H9 (cell line): ENCODE data around the gene TERC. TPM values are rescaled to one million over a fixed set of nuclear protein-coding genes. Genes with fewer than 3 reads are reported as not detected.

Experiments
- DNase-seq: peaks from one replicate; pipeline ENCODE4 v3.0.0-alpha.2; 2017
- H2AFZ ChIP-seq: one replicate; pipeline ENCODE4 v1.6.1; 2013; ENCODE audit warnings: mild to moderate bottlenecking, low read length, control low read depth, moderate library complexity
- H2AK5ac ChIP-seq: 2 replicates; pipeline ENCODE4 v1.6.1; 2013; ENCODE audit warnings: low read length, control low read depth, mixed read lengths; ENCODE audit not compliant: insufficient read length
- H2BK120ac ChIP-seq: one replicate; pipeline ENCODE4 v1.6.1; 2013; ENCODE audit warnings: low read depth, mild to moderate bottlenecking, low read length, control low read depth, inconsistent platforms; ENCODE audit not compliant: poor library complexity, severe bottlenecking
- H2BK12ac ChIP-seq: 2 replicates; pipeline ENCODE4 v1.6.1; 2013; ENCODE audit warnings: low read length, control low read depth, mixed read lengths, low read depth; ENCODE audit not compliant: insufficient read length
- H2BK15ac ChIP-seq: 2 replicates; pipeline ENCODE4 v1.6.1; 2013; ENCODE audit warnings: low read depth, low read length, control low read depth
- H2BK20ac ChIP-seq: one replicate; pipeline ENCODE4 v1.6.1; 2013; ENCODE audit warnings: low read depth, mild to moderate bottlenecking, low read length, control low read depth, inconsistent platforms; ENCODE audit not compliant: poor library complexity, severe bottlenecking
- H2BK5ac ChIP-seq: 2 replicates; pipeline ENCODE4 v1.6.1; 2013; ENCODE audit warnings: low read length, control low read depth, mixed read lengths; ENCODE audit not compliant: insufficient read length
- H3K14ac ChIP-seq: 2 replicates; pipeline ENCODE4 v1.6.1; 2013; ENCODE audit warnings: low read length, control low read depth; ENCODE audit not compliant: insufficient read depth
- H3K18ac ChIP-seq: 2 replicates; pipeline ENCODE4 v1.6.1; 2013; ENCODE audit warnings: low read depth, mild to moderate bottlenecking, mixed read lengths, low read length, control low read depth; ENCODE audit not compliant: insufficient read length
- H3K23ac ChIP-seq: 2 replicates; pipeline ENCODE4 v1.6.1; 2013; ENCODE audit warnings: low read length, control low read depth, mixed read lengths, low read depth; ENCODE audit not compliant: insufficient read length
- H3K23me2 ChIP-seq: 2 replicates; pipeline ENCODE4 v1.6.1; 2013; ENCODE audit warnings: low read depth, mild to moderate bottlenecking, mixed read lengths, low read length, control low read depth; ENCODE audit not compliant: insufficient read length, poor library complexity, severe bottlenecking
- H3K27ac ChIP-seq: 2 replicates; pipeline ENCODE4 v1.5.1; 2013; ENCODE audit warnings: low read length, control low read depth, mixed read lengths, low read depth; ENCODE audit not compliant: insufficient read length
- H3K27me3 ChIP-seq: 2 replicates; pipeline ENCODE4 v1.6.1; 2013; ENCODE audit warnings: low read length, control low read depth, inconsistent platforms; ENCODE audit not compliant: insufficient read depth
- H3K4ac ChIP-seq: 2 replicates; pipeline ENCODE4 v1.6.1; 2013; ENCODE audit warnings: low read depth, mild to moderate bottlenecking, control low read depth, inconsistent platforms, low read length, moderate library complexity
- H3K4me1 ChIP-seq: 2 replicates; pipeline ENCODE4 v1.6.1; 2013; ENCODE audit warnings: low read length, control low read depth, inconsistent platforms; ENCODE audit not compliant: insufficient read depth
- H3K4me2 ChIP-seq: 2 replicates; pipeline ENCODE4 v1.6.1; 2013; ENCODE audit warnings: low read length, control low read depth, mixed read lengths; ENCODE audit not compliant: insufficient read length, insufficient read depth
- H3K56ac ChIP-seq: 2 replicates; pipeline ENCODE4 v1.6.1; 2013; ENCODE audit warnings: low read depth, mild to moderate bottlenecking, mixed read lengths, low read length, control low read depth; ENCODE audit not compliant: insufficient read length
- H3K79me1 ChIP-seq: 2 replicates; pipeline ENCODE4 v1.6.1; 2013; ENCODE audit warnings: low read depth, mild to moderate bottlenecking, moderate library complexity, low read length, control low read depth, inconsistent platforms; ENCODE audit not compliant: insufficient read depth, poor library complexity, severe bottlenecking
- H3K79me2 ChIP-seq: 2 replicates; pipeline ENCODE4 v1.6.1; 2013; ENCODE audit warnings: low read length, control low read depth, inconsistent platforms; ENCODE audit not compliant: insufficient read depth
- H3K9ac ChIP-seq: 2 replicates; pipeline ENCODE4 v1.6.1; 2013; ENCODE audit warnings: low read length, control low read depth, mixed read lengths; ENCODE audit not compliant: insufficient read length; ENCODE audit errors: extremely low read depth
- H3K9me3 ChIP-seq: one replicate; pipeline ENCODE4 v1.6.1; 2013; ENCODE audit warnings: low read depth, low read length, inconsistent platforms; ENCODE audit not compliant: control insufficient read depth
- H3T11ph ChIP-seq: one replicate; pipeline ENCODE4 v1.6.1; 2013; ENCODE audit warnings: mild to moderate bottlenecking, low read length, control low read depth, inconsistent platforms
- H4K20me1 ChIP-seq: one replicate; pipeline ENCODE4 v1.6.1; 2013; ENCODE audit not compliant: control insufficient read depth, insufficient read length, insufficient read depth
- H4K5ac ChIP-seq: 2 replicates; pipeline ENCODE4 v1.6.1; 2013; ENCODE audit warnings: low read depth, mild to moderate bottlenecking, mixed read lengths, low read length, control low read depth; ENCODE audit not compliant: insufficient read length
- H4K8ac ChIP-seq: replicated peaks from 2 replicates; pipeline ENCODE4 v1.6.1; 2013; ENCODE audit warnings: low read length, control low read depth, mixed read lengths, low read depth; ENCODE audit not compliant: insufficient read length
- H4K91ac ChIP-seq: 2 replicates; pipeline ENCODE4 v1.6.1; 2013; ENCODE audit warnings: low read depth, mild to moderate bottlenecking, moderate library complexity, mixed read lengths, low read length, control low read depth; ENCODE audit not compliant: insufficient read length
- H3K27ac Mint-ChIP-seq, 3 experiments: 2 replicates in 2 of 3; 3 replicates in 1 of 3; pipeline ENCODE4 v1.8.0; 2020 to 2021; ENCODE audit warnings: mixed read lengths in 3 of 3, mild to moderate bottlenecking in 1 of 3, moderate library complexity in 1 of 3
- H3K27me3 Mint-ChIP-seq: 2 replicates; pipeline ENCODE4 v1.8.0; 2021; ENCODE audit warnings: low read depth, mild to moderate bottlenecking, moderate library complexity, mixed read lengths
- H3K36me3 Mint-ChIP-seq, 3 experiments: 2 replicates in 2 of 3; 3 replicates in 1 of 3; pipeline ENCODE4 v1.8.0; 2020 to 2021; ENCODE audit warnings: low read depth in 3 of 3, mixed read lengths in 3 of 3; ENCODE audit not compliant: insufficient read depth in 1 of 3
- H3K4me1 Mint-ChIP-seq, 2 experiments: 2 replicates each; pipeline ENCODE4 v1.8.0; 2020; ENCODE audit warnings: mixed read lengths in 2 of 2
- H3K4me3 Mint-ChIP-seq, 2 experiments: 2 replicates in 1 of 2; 3 replicates in 1 of 2; pipeline ENCODE4 v1.8.0; 2020 to 2021; ENCODE audit warnings: mild to moderate bottlenecking in 2 of 2, mixed read lengths in 2 of 2, moderate library complexity in 1 of 2
- H3K9me3 Mint-ChIP-seq, 2 experiments: 2 replicates in 1 of 2; 3 replicates in 1 of 2; pipeline ENCODE4 v1.8.0; 2020; ENCODE audit warnings: mild to moderate bottlenecking in 2 of 2, mixed read lengths in 2 of 2, moderate library complexity in 1 of 2
- WGBS: extraction: QIAGEN DNeasy Blood & Tissue Kit; methylation state at CpG from one replicate; pipeline ENCODE4 v1.1.7; 2013; ENCODE audit warnings: missing lambda C conversion rate, low lambda C conversion rate, mixed read lengths; ENCODE audit not compliant: insufficient read length; ENCODE audit errors: extremely low coverage; 5-methylcytosine and 5-hydroxymethylcytosine counted together
- total RNA-seq: library from RNA; stranded (reverse); gene quantifications from 2 replicates; pipeline ENCODE4 v1.2.1, GENCODE V29; 2021
- TF ChIP-seq, protein P1 (sequence below): fragments of 200-600 bp; sonication (generic); conservative IDR thresholded peaks from 3 replicates; pipeline ENCODE4 v1.8.0; 2021; ENCODE audit warnings: antibody characterized with exemption, mild to moderate bottlenecking

TERC gene
- total RNA-seq, 1 experiment from 2014 or later = 14.1 TPM

DNA sequence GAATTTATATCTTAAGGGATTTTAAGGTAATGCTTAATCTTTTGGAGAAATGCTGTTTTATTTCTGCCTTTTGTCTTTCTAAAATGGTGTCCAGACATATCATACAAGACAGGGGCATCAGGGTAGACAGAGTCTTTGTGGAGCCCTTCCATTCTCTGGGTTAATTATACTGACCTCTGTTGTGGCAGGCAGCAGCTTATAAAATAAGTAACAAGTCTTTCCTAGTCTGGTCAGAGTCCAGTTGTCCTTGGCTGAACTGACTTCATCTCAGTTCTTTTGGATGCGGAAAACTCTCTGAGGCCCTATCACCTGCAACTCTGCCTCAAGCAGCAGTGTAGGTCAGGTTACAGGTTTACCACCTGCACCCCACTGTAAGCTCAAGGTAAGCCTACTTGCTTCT is 27.5 kb upstream of the TERC start:
- Mint-ChIP-seq H3K27me3 (no peaks in the 10 kb centered on the region), H3K36me3 (peaks cover 3 to 15% (median 11%) of the 10 kb centered on the region in 3 experiments; a peak in 4 of 7 replicates), H3K4me3 (no peak overlapping the region), H3K27ac (no peak overlapping the region), H3K9me3 (no peaks in the 10 kb centered on the region), H3K4me1 (peaks cover 0 to 8% of the 10 kb centered on the region in 2 experiments; a peak in 2 of 4 replicates)
- no peak overlapping the region for H2BK120ac ChIP-seq
- no peak overlapping the region for H3K18ac ChIP-seq
- no peak overlapping the region for H2BK5ac ChIP-seq
- WGBS = no CpG with 5 or more reads among the region's 1 CpG
- H3T11ph ChIP-seq = no peak overlapping the region
- H3K27ac ChIP-seq = no peak overlapping the region
- H2BK12ac ChIP-seq = no peak overlapping the region
- H3K79me1 ChIP-seq = no peaks in the 10 kb centered on the region
- no peak for DNase-seq
- H3K9me3 ChIP-seq = no peaks in the 10 kb centered on the region
- H2BK15ac ChIP-seq = no peak overlapping the region
- no peak overlapping the region for H4K8ac ChIP-seq
- no peaks in the 10 kb centered on the region for H3K79me2 ChIP-seq
- H3K56ac ChIP-seq = no peak overlapping the region
- no peak overlapping the region for H4K91ac ChIP-seq
- no peaks in the 10 kb centered on the region for H4K20me1 ChIP-seq
- no peak overlapping the region for H3K4ac ChIP-seq
- H3K14ac ChIP-seq = no peak overlapping the region
- H4K5ac ChIP-seq = no peak overlapping the region
- no peak overlapping the region for H3K4me2 ChIP-seq
- H3K27me3 ChIP-seq = no peaks in the 10 kb centered on the region
- H3K4me1 ChIP-seq = no peaks in the 10 kb centered on the region
- no peak overlapping the region for H2AK5ac ChIP-seq
- no peaks in the 10 kb centered on the region for H3K23me2 ChIP-seq
- no peak overlapping the region for H3K23ac ChIP-seq
- TF ChIP-seq, protein P1, sequence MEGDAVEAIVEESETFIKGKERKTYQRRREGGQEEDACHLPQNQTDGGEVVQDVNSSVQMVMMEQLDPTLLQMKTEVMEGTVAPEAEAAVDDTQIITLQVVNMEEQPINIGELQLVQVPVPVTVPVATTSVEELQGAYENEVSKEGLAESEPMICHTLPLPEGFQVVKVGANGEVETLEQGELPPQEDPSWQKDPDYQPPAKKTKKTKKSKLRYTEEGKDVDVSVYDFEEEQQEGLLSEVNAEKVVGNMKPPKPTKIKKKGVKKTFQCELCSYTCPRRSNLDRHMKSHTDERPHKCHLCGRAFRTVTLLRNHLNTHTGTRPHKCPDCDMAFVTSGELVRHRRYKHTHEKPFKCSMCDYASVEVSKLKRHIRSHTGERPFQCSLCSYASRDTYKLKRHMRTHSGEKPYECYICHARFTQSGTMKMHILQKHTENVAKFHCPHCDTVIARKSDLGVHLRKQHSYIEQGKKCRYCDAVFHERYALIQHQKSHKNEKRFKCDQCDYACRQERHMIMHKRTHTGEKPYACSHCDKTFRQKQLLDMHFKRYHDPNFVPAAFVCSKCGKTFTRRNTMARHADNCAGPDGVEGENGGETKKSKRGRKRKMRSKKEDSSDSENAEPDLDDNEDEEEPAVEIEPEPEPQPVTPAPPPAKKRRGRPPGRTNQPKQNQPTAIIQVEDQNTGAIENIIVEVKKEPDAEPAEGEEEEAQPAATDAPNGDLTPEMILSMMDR = no peak
- H2AFZ ChIP-seq = no peak overlapping the region
- no peak overlapping the region for H3K9ac ChIP-seq
- no peak overlapping the region for H2BK20ac ChIP-seq
